ENCODE results near the gene AKAIN1. TPM values are rescaled to one million over a fixed set of nuclear protein-coding genes. Genes with fewer than 3 reads are reported as not detected.

AKAIN1 gene
- total RNA-seq, 1 experiment from 2014 or later, result not detected

- DNase-seq (ENCODE audit: low read depth, low spot score) (no peak), ATAC-seq (no peak)
- no TSS peak for BruUV-seq (replicated peaks)
- no peak overlapping the region for H3K27ac ChIP-seq (ENCODE audit: low read length)
- no peaks in the 10 kb centered on the region for H3K9me3 ChIP-seq (ENCODE audit: control insufficient read depth, insufficient read depth, low read depth, low read length)
- H3K36me3 ChIP-seq (ENCODE audit: control insufficient read depth, insufficient read depth, low read length), result no peaks in the 10 kb centered on the region
- CTCF ChIA-PET, result no interaction called here
- no peaks in the 10 kb centered on the region for H3K4me1 ChIP-seq (ENCODE audit: control insufficient read depth, insufficient read depth, low read length)
- in situ Hi-C loops (cut with HindIII; ENCODE audit: low pct_unique_long_range_greater_than_20kb, low sequenced_read_pairs) (no loop called here), intact Hi-C loops (cut with micrococcal nuclease; ENCODE audit: unreplicated experiment) (no loop called here)
- H3K4me3 ChIP-seq (ENCODE audit: low read depth in 2 of 2, low read length in 2 of 2), result no peak overlapping the region
- TF ChIP-seq POLR2AphosphoS5 (IDR thresholded peaks at IDR 0.05; ENCODE audit: low read depth, low read length) (no peak), CTCF (IDR thresholded peaks at IDR 0.05) (no peak), TCF7L2 (IDR thresholded peaks at IDR 0.05; ENCODE audit: low read depth, low read length) (no peak), SIN3A (IDR thresholded peaks at IDR 0.05; ENCODE audit: borderline replicate concordance, insufficient read depth, low read depth, low read length) (no peak)
- TF ChIP-seq, protein P1, sequence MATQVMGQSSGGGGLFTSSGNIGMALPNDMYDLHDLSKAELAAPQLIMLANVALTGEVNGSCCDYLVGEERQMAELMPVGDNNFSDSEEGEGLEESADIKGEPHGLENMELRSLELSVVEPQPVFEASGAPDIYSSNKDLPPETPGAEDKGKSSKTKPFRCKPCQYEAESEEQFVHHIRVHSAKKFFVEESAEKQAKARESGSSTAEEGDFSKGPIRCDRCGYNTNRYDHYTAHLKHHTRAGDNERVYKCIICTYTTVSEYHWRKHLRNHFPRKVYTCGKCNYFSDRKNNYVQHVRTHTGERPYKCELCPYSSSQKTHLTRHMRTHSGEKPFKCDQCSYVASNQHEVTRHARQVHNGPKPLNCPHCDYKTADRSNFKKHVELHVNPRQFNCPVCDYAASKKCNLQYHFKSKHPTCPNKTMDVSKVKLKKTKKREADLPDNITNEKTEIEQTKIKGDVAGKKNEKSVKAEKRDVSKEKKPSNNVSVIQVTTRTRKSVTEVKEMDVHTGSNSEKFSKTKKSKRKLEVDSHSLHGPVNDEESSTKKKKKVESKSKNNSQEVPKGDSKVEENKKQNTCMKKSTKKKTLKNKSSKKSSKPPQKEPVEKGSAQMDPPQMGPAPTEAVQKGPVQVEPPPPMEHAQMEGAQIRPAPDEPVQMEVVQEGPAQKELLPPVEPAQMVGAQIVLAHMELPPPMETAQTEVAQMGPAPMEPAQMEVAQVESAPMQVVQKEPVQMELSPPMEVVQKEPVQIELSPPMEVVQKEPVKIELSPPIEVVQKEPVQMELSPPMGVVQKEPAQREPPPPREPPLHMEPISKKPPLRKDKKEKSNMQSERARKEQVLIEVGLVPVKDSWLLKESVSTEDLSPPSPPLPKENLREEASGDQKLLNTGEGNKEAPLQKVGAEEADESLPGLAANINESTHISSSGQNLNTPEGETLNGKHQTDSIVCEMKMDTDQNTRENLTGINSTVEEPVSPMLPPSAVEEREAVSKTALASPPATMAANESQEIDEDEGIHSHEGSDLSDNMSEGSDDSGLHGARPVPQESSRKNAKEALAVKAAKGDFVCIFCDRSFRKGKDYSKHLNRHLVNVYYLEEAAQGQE (IDR thresholded peaks at IDR 0.05; ENCODE audit: insufficient read depth in 1 of 2, low read depth in 2 of 2, low read length in 1 of 2), result no peak
- POLR2A ChIA-PET, result no interaction called here
- H3K27me3 ChIP-seq (ENCODE audit: control insufficient read depth, insufficient read depth, low read length), result no peaks in the 10 kb centered on the region
Measured at GRCh38 chr18:5196253-5197031, 615 bp downstream of the AKAIN1 start.

DNA sequence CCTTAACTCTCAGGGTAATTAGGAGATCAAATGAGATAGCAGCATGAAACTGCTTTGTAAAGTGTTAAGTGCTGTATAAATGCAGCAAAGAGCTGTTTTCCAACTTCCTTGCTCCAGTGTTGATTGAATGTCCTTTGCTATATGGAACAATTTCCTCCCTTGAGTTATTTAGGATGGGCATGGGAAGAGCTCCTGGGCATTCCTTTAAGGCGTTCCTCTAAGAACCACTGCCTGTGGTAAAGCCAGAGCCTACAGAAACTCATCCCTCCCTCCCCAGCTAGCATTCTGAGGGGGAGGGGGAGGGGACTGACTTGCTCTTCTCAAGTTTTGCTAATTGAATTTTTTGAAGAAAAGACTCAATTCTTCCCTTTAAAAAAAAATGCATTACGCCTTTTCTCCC, 1.4 kb downstream of the AKAIN1 start:
- intact Hi-C loops (cut with micrococcal nuclease; ENCODE audit: unreplicated experiment) (no loop called here), in situ Hi-C loops (cut with HindIII; ENCODE audit: low pct_unique_long_range_greater_than_20kb, low sequenced_read_pairs) (no loop called here)

More for the DNA sequence above, 1.4 kb downstream of the AKAIN1 start:
- no peaks in the 10 kb centered on the region for H3K9me3 ChIP-seq (ENCODE audit: control insufficient read depth, insufficient read depth, low read depth, low read length)
- no peak overlapping the region for H3K4me3 ChIP-seq (ENCODE audit: low read depth in 2 of 2, low read length in 2 of 2)
- H3K4me1 ChIP-seq (ENCODE audit: control insufficient read depth, insufficient read depth, low read length), result no peaks in the 10 kb centered on the region
- no TSS peak for BruUV-seq (replicated peaks)
- ChIA-PET CTCF (no interaction called here), POLR2A (no interaction called here)
- H3K27ac ChIP-seq (ENCODE audit: low read length), result no peak overlapping the region
- DNase-seq (ENCODE audit: low read depth, low spot score) (no peak), ATAC-seq (no peak)
- H3K36me3 ChIP-seq (ENCODE audit: control insufficient read depth, insufficient read depth, low read length), result no peaks in the 10 kb centered on the region
- TF ChIP-seq POLR2AphosphoS5 (IDR thresholded peaks at IDR 0.05; ENCODE audit: low read depth, low read length) (no peak), TCF7L2 (IDR thresholded peaks at IDR 0.05; ENCODE audit: low read depth, low read length) (no peak), CTCF (IDR thresholded peaks at IDR 0.05) (no peak), SIN3A (IDR thresholded peaks at IDR 0.05; ENCODE audit: borderline replicate concordance, insufficient read depth, low read depth, low read length) (no peak)
- TF ChIP-seq, protein P1 (IDR thresholded peaks at IDR 0.05; ENCODE audit: insufficient read depth in 1 of 2, low read depth in 2 of 2, low read length in 1 of 2), result no peak
- no peaks in the 10 kb centered on the region for H3K27me3 ChIP-seq (ENCODE audit: control insufficient read depth, insufficient read depth, low read length)
